HT-29 (cell line): ENCODE results near the gene PIGBOS1. TPM values are rescaled to one million over a fixed set of nuclear protein-coding genes. Genes with fewer than 3 reads are reported as not detected.
A peak's percentile ranks its signal among the peaks of the same experiment; 100 is the strongest.
"Not testable (repeated sequence)": the region's sequence is repeated elsewhere in the genome, so short reads cannot be mapped to it uniquely, and the experiment has no call there.

Experiments used
- DNase-seq: peaks from one replicate; pipeline ENCODE4 v3.0.0-alpha.2; 2015; ENCODE audit warnings: low spot score
- total RNA-seq: library from RNA; depleted of rRNA; stranded (reverse); fragments of >200 nt; shearing (Covaris generic); gene quantifications from 2 replicates; pipeline ENCODE4 v1.2.3, GENCODE V29; 2014; rRNA removed

Gene PIGBOS1
- total RNA-seq = 3.5 and 3.9 TPM in 2 replicates

- peak; percentile 91 for DNase-seq
Measured at GRCh38 chr15:55318588-55319494, at the start of gene PIGBOS1, which contains the start of gene PIGB. Gene PIGBOS1 (minus strand): TSS chr15:55319123. CDS start chr15:55317792, 1,331 bp downstream. Gene PIGB (plus strand): TSS chr15:55319222. CDS start chr15:55319251, 29 bp downstream.

GRCh38 chr15:55366981-55367380 lies 48.1 kb upstream of the PIGBOS1 start:
- no peak for DNase-seq

GRCh38 chr15:55362641-55363040 lies 43.7 kb upstream of the PIGBOS1 start:
- DNase-seq = no peak

DNA sequence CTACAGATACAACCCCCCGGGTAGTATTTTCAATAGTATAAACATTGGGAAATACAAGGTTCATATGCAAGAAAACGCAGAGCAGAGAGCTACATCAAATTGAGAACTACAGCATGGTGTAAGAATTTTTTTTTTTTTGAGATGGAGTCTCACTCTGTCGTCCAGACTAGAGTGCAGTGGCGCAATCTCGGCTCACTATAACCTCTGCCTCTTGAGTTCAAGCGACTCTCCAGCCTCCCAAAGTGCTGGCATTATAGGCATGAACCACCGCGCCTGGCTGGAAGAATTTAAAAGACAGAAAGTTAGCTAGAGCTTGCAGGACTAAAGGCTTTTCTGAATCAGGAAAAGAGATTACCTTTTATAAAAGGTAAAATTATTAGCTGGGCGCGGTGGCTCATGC lies 42.1 kb upstream of the PIGBOS1 start:
- no peak for DNase-seq

DNA sequence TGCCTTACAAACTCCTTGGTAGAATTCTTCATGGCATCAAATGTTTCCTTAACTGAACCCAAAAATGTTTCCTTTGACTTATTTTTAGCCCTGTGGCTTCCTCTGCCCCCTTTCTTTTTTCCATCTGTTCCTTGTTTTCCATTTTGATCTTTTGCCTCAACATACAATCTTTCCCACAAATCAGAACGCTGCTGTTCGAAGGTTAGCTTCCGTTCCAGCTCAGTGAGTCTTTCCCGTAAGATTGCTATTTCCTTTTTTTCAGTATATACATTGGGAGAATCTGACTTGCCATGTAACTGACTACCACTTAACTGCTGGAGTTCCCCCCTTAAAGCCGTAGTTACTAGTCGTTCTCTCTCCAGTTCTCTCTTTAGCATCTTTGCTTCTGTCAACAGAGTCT lies 41.3 kb upstream of the PIGBOS1 start:
- DNase-seq = no peak

DNA sequence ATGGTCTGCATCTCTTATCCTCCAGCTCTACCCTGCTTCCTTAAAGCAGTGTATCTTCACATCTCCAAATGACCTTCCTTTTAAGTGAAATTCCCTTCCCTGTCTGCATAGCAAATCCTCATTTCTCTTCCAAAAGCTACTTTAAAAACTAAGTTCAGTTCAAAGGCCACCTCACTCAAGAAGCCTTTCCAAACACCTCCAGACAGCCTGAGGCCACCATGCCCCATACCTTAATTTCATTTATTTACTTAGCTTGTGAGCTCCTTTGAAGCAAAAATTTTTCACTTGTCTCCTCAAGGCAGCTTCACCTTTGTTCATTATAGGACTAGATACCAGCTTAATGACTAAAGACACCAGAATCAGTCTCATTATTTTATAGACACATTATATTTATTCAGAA lies 39.5 kb upstream of the PIGBOS1 start:
- no peak for DNase-seq

GRCh38 chr15:55357774-55358173 lies 38.9 kb upstream of the PIGBOS1 start:
- no peak for DNase-seq

- DNase-seq = no peak
Measured at GRCh38 chr15:55356985-55357585, 38.2 kb upstream of the PIGBOS1 start.

GRCh38 chr15:55353025-55353424 lies 34.1 kb upstream of the PIGBOS1 start:
- DNase-seq = no peak

GRCh38 chr15:55349282-55349681 lies 30.4 kb upstream of the PIGBOS1 start:
- no peak for DNase-seq

- no peak for DNase-seq
Measured at GRCh38 chr15:55348281-55348778, 29.4 kb upstream of the PIGBOS1 start.

DNA sequence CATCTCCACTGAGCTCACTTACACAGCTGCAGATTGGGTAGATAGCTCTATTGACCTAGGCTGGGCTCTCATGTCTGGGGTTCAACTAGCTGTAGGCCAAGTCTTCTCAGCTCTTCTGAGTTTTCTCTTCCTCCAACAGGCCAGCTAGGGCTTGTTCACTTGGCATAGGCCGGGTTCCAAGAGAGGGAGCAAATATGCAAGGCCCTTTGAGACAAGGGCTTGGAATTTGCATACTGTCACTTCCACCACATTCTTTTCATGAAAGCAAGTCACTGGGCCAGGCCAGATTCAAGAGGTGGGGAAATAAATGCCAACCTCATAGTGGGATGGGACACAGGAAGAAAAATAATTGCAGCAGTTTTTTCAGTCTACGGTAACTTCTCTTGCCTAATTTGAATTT lies 25.3 kb upstream of the PIGBOS1 start:
- DNase-seq = no peak

GRCh38 chr15:55343168-55343567 lies 24.2 kb upstream of the PIGBOS1 start:
- DNase-seq = no peak

DNA sequence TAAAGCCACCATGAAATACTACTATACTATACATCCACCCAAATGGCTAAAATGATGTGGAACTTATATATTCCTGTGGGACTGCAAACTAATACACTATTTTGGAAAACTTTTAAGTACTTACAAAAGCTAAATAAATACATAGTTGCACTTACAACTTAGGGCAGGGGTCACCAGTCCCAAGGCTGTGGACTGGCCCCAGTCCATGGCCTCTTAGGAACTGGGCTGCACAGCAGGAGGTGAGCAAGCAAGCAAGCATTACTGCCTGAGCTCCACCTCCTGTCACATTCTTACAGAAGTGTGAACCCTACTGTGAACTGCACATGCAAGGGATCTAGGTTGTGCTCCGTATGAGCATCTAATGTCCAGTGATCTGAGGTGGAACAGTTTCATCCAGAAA lies 18.2 kb upstream of the PIGBOS1 start:
- no peak for DNase-seq

- DNase-seq = no peak
Measured at GRCh38 chr15:55334997-55335396, 16.1 kb upstream of the PIGBOS1 start.

DNA sequence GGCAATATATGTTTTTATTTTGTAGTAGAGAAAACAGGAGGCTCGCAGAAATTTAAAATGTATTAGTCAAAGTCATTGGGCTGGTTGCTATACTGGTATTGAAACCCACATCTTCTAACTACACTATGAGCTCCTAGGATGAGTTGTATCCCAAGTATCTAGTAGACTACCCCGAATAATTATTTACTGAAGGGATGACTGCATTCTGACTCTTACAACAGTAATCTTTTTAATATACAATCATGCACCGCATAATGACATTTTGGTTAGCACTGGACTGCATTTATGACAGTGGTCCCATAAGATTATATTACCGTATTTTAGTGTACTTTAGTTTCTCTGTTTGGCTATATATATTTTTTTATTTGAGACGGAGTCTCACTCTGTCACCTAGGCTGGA lies 15.4 kb upstream of the PIGBOS1 start:
- DNase-seq = no peak

- DNase-seq = no peak
Measured at GRCh38 chr15:55327387-55327786, 8.5 kb upstream of the PIGBOS1 start.

DNA sequence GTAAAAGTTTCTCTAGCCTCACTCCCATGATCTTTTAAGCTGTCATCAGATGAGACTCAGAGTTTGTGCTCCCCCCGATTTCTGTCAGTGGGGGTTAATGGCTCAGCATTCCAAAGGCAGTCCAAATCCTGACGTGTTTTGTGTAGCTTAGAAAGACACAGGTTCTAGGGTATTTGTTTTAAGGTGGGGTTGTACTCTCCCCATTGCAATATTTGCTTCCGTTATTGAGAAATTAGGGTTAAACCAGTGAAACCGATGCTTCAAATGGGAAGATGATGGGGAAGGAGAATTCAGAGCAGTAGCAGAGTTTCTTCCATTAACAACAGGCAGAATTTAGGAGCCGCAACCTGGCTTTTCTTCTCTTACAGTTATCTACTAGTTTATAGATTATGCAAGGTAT lies 3.5 kb upstream of the PIGBOS1 start:
- DNase-seq = no peak

DNA sequence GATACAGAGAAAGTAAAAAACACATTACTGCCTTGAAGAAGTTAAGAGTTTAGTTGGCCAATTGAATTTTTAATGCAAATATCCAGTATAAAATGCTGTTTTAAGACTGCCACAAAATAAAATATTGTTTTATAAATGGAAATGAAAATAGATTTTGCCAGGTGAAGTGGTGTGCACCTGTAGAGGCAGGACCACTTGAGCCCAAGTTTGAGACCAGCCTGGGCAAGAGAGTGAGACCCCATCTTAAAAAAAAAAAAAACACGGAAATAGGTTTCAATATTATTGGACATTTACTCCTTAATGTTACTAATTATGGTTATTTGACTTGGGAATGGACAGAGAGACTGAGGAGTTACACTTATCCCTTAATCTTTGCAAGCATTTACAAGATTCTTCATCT lies 2.0 kb upstream of the PIGBOS1 start:
- DNase-seq = no peak

DNA sequence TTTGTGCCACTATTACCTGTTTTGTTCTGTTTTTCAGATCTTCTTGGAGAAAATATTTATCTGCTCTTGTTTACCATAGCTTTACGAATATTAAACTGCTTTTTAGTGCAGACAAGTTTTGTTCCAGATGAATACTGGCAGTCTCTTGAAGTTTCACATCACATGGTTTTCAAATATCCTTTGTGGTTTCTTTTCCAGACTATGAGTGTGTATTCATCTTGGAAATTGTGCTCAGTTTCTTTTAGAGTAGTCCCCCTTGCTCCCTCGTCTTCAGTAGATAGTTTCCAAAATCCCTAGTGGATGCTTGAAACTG lies 1.3 kb upstream of the PIGBOS1 start:
- no peak for DNase-seq

DNA sequence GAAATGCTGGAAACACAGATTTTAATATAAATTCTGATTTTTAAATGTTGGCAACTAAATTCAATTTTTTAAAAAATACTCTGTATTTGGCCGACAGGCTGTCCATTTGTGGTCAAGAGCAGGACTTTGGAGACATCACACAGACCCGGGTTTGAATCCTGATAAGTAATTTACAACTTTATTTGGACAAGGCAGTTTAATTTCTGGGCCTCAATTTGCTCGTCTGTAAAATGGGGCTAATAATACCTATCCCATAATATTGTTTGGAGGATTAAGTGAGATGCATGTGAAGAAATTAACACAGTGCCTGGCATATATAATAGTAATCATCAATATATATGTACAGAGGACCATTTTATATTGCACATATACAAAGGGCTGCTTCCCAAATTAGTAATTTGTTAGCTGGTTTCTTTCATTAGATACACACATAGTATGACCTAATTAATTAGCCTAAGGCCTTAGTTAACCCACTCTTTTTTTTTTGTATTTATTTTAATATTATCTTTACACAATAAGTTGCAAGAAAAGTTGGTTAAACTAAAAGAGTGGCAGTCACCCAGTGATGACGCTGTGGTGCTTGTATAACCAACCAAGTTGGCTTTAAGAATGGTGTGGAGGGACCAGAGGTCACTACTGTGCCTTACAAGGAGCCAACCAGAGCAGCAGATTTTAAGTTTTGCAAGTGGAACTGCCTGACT lies 764 bp upstream of the PIGBOS1 start:
- peak; percentile 15 for DNase-seq

DNA sequence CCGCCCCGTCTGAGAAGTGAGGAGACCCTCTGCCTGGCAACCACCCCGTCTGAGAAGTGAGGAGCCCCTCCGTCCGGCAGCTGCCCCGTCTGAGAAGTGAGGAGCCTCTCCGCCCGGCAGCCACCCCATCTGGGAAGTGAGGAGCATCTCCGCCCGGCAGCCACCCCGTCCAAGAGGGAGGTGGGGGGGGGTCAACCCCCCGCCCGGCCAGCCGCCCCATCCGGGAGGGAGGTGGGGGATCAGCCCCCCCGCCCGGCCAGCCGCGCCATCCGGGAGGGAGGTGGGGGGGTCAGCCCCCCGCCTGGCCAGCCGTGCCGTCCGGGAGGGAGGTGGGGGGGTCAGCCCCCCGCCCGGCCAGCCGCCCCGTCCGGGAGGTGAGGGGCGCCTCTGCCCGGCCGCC lies 16.1 kb downstream of the PIGBOS1 start:
- DNase-seq = not testable (repeated sequence)
